Natural killer cell treated with Interleukin-12 subunit alpha and Interleukin-12 subunit beta and Interleukin-15 and Interleukin-18, amount 100 ng/mL, for 72 hours (primary cell): ENCODE results near the gene RILP. TPM values are rescaled to one million over a fixed set of nuclear protein-coding genes. Genes with fewer than 3 reads are reported as not detected.
"Not testable (repeated sequence)": the region's sequence is repeated elsewhere in the genome, so short reads cannot be mapped to it uniquely, and the experiment has no call there.

ENCODE experiments used
- ATAC-seq, 2 donors: fragments of 150-1000 bp; cut with Tn5 transposase in 1 of 2; sonication (Bioruptor Pico), chemical (Tn5 transposase) in 1 of 2; 2 replicates each; pipeline ENCODE4 v1.10.0; 2021
- DNase-seq: peaks from one replicate; pipeline ENCODE4 v3.0.0; 2022; ENCODE audit warnings: low spot score
- H3K27ac Mint-ChIP-seq, 2 donors: 1 replicate in 1 of 2; 2 replicates in 1 of 2; pipeline ENCODE4 v1.8.0; 2022; ENCODE audit warnings: mixed read lengths in 2 of 2, mild to moderate bottlenecking in 1 of 2, moderate library complexity in 1 of 2
- H3K27me3 Mint-ChIP-seq, 2 donors: 1 replicate in 1 of 2; 2 replicates in 1 of 2; pipeline ENCODE4 v1.8.0; 2022; ENCODE audit warnings: mixed read lengths in 2 of 2
- H3K36me3 Mint-ChIP-seq: one replicate; pipeline ENCODE4 v1.8.0; 2022; ENCODE audit warnings: mixed read lengths
- H3K4me1 Mint-ChIP-seq, 2 donors: 1 replicate in 1 of 2; 2 replicates in 1 of 2; pipeline ENCODE4 v1.8.0; 2022; ENCODE audit warnings: low read depth in 2 of 2, mixed read lengths in 2 of 2, mild to moderate bottlenecking in 1 of 2
- H3K4me3 Mint-ChIP-seq: one replicate; pipeline ENCODE4 v1.8.0; 2022; ENCODE audit warnings: mixed read lengths
- H3K9me3 Mint-ChIP-seq: 2 replicates; pipeline ENCODE4 v1.8.0; 2022; ENCODE audit warnings: mixed read lengths
- total RNA-seq, 2 donors: library from RNA; stranded (reverse); gene quantifications; one replicate each; pipeline ENCODE4 v1.2.3, GENCODE V29; 2022

Gene RILP
- total RNA-seq, 2 donors from 2014 or later: 1.2 to 3.1 TPM

GRCh38 chr17:1658100-1658499 is 8.4 kb upstream of the RILP start:
- H3K4me1 Mint-ChIP-seq: peaks cover 4 to 13% of the 10 kb centered on the region in 2 donors
- H3K4me3 Mint-ChIP-seq: no peak overlapping the region
- DNase-seq (no peak), ATAC-seq (no peak)
- peaks cover 56% of the 10 kb centered on the region for H3K36me3 Mint-ChIP-seq
- H3K9me3 Mint-ChIP-seq: no peaks in the 10 kb centered on the region
- no peak overlapping the region for H3K27ac Mint-ChIP-seq
- no peaks in the 10 kb centered on the region for H3K27me3 Mint-ChIP-seq

GRCh38 chr17:1653735-1654134 is 4.1 kb upstream of the RILP start:
- no peak for ATAC-seq
- Mint-ChIP-seq H3K4me1 (peaks cover 0 to 8% of the 10 kb centered on the region in 2 donors), H3K27me3 (no peaks in the 10 kb centered on the region), H3K4me3 (no peak overlapping the region), H3K36me3 (peaks cover 38% of the 10 kb centered on the region), H3K9me3 (no peaks in the 10 kb centered on the region), H3K27ac (no peak overlapping the region)
- no peak for DNase-seq

- H3K4me1 Mint-ChIP-seq, DNase-seq, ATAC-seq, H3K27me3 Mint-ChIP-seq, H3K27ac Mint-ChIP-seq, H3K9me3 Mint-ChIP-seq, H3K4me3 Mint-ChIP-seq: not testable (repeated sequence)
- H3K36me3 Mint-ChIP-seq: peaks cover 30% of the 10 kb centered on the region
These were observed 3.1 kb upstream of the RILP start for GRCh38 chr17:1652794-1653193.

GRCh38 chr17:1651559-1651844 is 1.8 kb upstream of the RILP start:
- Mint-ChIP-seq H3K27me3 (no peaks in the 10 kb centered on the region), H3K4me1 (peaks cover 0 to 5% of the 10 kb centered on the region in 2 donors), H3K36me3 (peaks cover 22% of the 10 kb centered on the region), H3K4me3 (no peak overlapping the region), H3K27ac (no peak overlapping the region), H3K9me3 (no peaks in the 10 kb centered on the region)
- ATAC-seq (no peak), DNase-seq (no peak)

- DNase-seq (no peak), ATAC-seq (no peak)
- Mint-ChIP-seq H3K27ac (no peak overlapping the region), H3K36me3 (peaks cover 17% of the 10 kb centered on the region), H3K9me3 (no peaks in the 10 kb centered on the region), H3K27me3 (no peaks in the 10 kb centered on the region), H3K4me3 (no peak overlapping the region), H3K4me1 (peaks cover 0 to 9% of the 10 kb centered on the region in 2 donors)
These were observed 1.3 kb upstream of the RILP start for GRCh38 chr17:1650731-1651558.

- no peaks in the 10 kb centered on the region for H3K27me3 Mint-ChIP-seq
- H3K4me1 Mint-ChIP-seq: peaks cover 4 to 22% of the 10 kb centered on the region in 2 donors
These were observed 463 bp downstream of the RILP start for GRCh38 chr17:1648963-1649843.

GRCh38 chr17:1648173-1648962 is 1.3 kb downstream of the RILP start:
- ATAC-seq: no peak

More at GRCh38 chr17:1648963-1649843, 463 bp downstream of the RILP start:
- Mint-ChIP-seq H3K36me3 (peaks cover 13% of the 10 kb centered on the region), H3K9me3 (no peaks in the 10 kb centered on the region), H3K27ac (no peak overlapping the region), H3K4me3 (peak overlapping the region; percentile 54)
- DNase-seq (peak; percentile 96), ATAC-seq (peak; percentile 88 to 90)

GRCh38 chr17:1647802-1648171 is 1.9 kb downstream of the RILP start:
- DNase-seq: no peak
- Mint-ChIP-seq H3K4me1 (peaks cover 8 to 25% of the 10 kb centered on the region in 2 donors), H3K27ac (no peak overlapping the region), H3K9me3 (no peaks in the 10 kb centered on the region), H3K4me3 (no peak overlapping the region), H3K36me3 (peaks cover under 1% of the 10 kb centered on the region), H3K27me3 (no peaks in the 10 kb centered on the region)
- no peak for ATAC-seq

More at GRCh38 chr17:1648173-1648962, 1.3 kb downstream of the RILP start:
- peaks cover 7% of the 10 kb centered on the region for H3K36me3 Mint-ChIP-seq
- H3K4me3 Mint-ChIP-seq: peak overlapping the region; percentile 54
- no peaks in the 10 kb centered on the region for H3K9me3 Mint-ChIP-seq
- no peak overlapping the region for H3K27ac Mint-ChIP-seq
- no peaks in the 10 kb centered on the region for H3K27me3 Mint-ChIP-seq
- H3K4me1 Mint-ChIP-seq: peaks cover 8 to 25% of the 10 kb centered on the region in 2 donors
- no peak for DNase-seq

GRCh38 chr17:1646199-1646875 is 3.3 kb downstream of the RILP start:
- H3K36me3 Mint-ChIP-seq: no peaks in the 10 kb centered on the region
- no peak overlapping the region for H3K4me3 Mint-ChIP-seq
- no peak for DNase-seq
- H3K27me3 Mint-ChIP-seq: no peaks in the 10 kb centered on the region
- H3K4me1 Mint-ChIP-seq: peaks cover 8 to 25% of the 10 kb centered on the region in 2 donors
- no peaks in the 10 kb centered on the region for H3K9me3 Mint-ChIP-seq
- ATAC-seq: no peak
- H3K27ac Mint-ChIP-seq: peak overlapping the region in 1 of 2 donors; percentile 9

GRCh38 chr17:1645207-1646171 is 4.2 kb downstream of the RILP start, which contains the start of gene SCARF1:
TSS of gene SCARF1 (minus strand) at chr17:1645732. CDS start at chr17:1645697, 35 bp downstream.
- H3K36me3 Mint-ChIP-seq: no peaks in the 10 kb centered on the region
- H3K9me3 Mint-ChIP-seq: no peaks in the 10 kb centered on the region
- no peak for ATAC-seq
- peak within 1 kb of the TSS; percentile 85 for H3K4me3 Mint-ChIP-seq
- peak within 1 kb of the TSS; percentile 69 to 86 for H3K27ac Mint-ChIP-seq
- DNase-seq: no peak
- H3K27me3 Mint-ChIP-seq: no peaks in the 10 kb centered on the region
- peaks cover 8 to 28% of the 10 kb centered on the region in 2 donors for H3K4me1 Mint-ChIP-seq

- Mint-ChIP-seq H3K9me3 (no peaks in the 10 kb centered on the region), H3K36me3 (no peaks in the 10 kb centered on the region), H3K27ac (peak overlapping the region; percentile 69 to 86), H3K27me3 (no peaks in the 10 kb centered on the region), H3K4me3 (peak overlapping the region; percentile 85), H3K4me1 (peaks cover 8 to 26% of the 10 kb centered on the region in 2 donors)
- ATAC-seq (no peak), DNase-seq (no peak)
These were observed 5.0 kb downstream of the RILP start for GRCh38 chr17:1644493-1645206.
